ENCODE measurements around the gene FREY1. TPM values are rescaled to one million over a fixed set of nuclear protein-coding genes. Genes with fewer than 3 reads are reported as not detected.

FREY1 gene
- total and polyA plus RNA-seq, 5 donors from 2014 or later: 1.8 TPM; not detected in 4

DNA sequence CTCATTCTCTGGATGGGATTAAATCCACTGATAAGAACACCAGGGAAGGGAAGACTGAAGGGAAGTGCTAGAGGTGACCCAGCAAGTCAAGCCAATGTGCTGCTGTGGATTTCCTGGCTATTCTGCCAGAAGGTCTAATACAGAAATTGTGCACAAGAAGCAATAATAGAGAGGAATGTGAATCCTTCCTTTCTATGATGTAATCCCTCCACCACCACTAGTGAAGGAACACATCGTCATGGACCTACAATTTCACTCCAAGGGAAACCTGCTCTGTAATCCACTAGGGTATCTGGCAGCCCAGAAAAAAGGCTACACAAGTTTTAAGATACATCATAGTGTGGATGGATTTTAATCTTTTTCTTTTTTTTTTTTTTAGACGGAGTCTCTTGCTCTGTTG is 32.8 kb upstream of the FREY1 start:
- Mint-ChIP-seq H3K4me1 (no peaks in the 10 kb centered on the region), H3K27ac (no peak overlapping the region), H3K36me3 (peaks cover 41% of the 10 kb centered on the region), H3K4me3 (no peak overlapping the region), H3K27me3 (no peaks in the 10 kb centered on the region), H3K9me3 (no peaks in the 10 kb centered on the region)
- no peak overlapping the region for H3K27ac ChIP-seq (ENCODE audit: insufficient read depth, low read length, poor library complexity, severe bottlenecking)
- ATAC-seq (ENCODE audit: low read depth in 2 of 2): no peak
- no peaks in the 10 kb centered on the region for H3K27me3 ChIP-seq (ENCODE audit: control insufficient read depth, insufficient read depth, low read length)
- no peak for DNase-seq
- H3K4me1 ChIP-seq (ENCODE audit: control insufficient read depth, insufficient read depth, low read length, poor library complexity, severe bottlenecking): no peaks in the 10 kb centered on the region
- H3K9me3 ChIP-seq (ENCODE audit: control insufficient read depth in 2 of 2, low read length in 2 of 2): no peaks in the 10 kb centered on the region
- H3K4me3 ChIP-seq (ENCODE audit: low read depth, low read length): no peak overlapping the region
- peaks cover 61% of the 10 kb centered on the region for H3K36me3 ChIP-seq (ENCODE audit: control insufficient read depth, insufficient read depth, low read length)

DNA sequence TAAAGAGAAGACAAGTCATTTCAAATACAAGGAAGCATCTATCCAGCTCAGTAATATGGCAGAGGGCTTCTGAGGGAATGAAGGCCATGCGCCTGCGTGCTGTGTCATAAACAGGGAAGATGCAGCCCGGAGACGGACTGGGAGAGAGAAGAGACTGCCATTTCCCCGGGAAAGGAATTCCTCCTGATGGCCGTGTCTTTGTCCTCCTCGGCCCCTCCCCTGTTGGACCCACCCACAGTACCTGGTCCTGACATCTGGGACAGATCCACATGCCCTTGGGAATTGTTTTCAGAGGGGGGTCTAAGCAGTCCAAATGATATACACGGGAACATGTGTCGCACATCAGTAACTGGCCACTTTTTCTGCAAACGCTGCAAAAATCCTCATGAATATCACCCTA is 30.8 kb upstream of the FREY1 start:
- Mint-ChIP-seq H3K27me3 (no peaks in the 10 kb centered on the region), H3K27ac (no peak overlapping the region), H3K9me3 (no peaks in the 10 kb centered on the region), H3K4me1 (no peaks in the 10 kb centered on the region), H3K4me3 (no peak overlapping the region), H3K36me3 (peaks cover 33% of the 10 kb centered on the region)
- Histone ChIP-seq H3K27me3 (ENCODE audit: control insufficient read depth, insufficient read depth, low read length) (no peaks in the 10 kb centered on the region), H3K4me1 (ENCODE audit: control insufficient read depth, insufficient read depth, low read length, poor library complexity, severe bottlenecking) (no peaks in the 10 kb centered on the region), H3K9me3 (ENCODE audit: control insufficient read depth in 2 of 2, low read length in 2 of 2) (no peaks in the 10 kb centered on the region), H3K36me3 (ENCODE audit: control insufficient read depth, insufficient read depth, low read length) (peaks cover 67% of the 10 kb centered on the region), H3K27ac (ENCODE audit: insufficient read depth, low read length, poor library complexity, severe bottlenecking) (no peak overlapping the region), H3K4me3 (ENCODE audit: low read depth, low read length) (no peak overlapping the region)
- no peak for ATAC-seq (ENCODE audit: low read depth in 2 of 2)
- no peak for DNase-seq

DNA sequence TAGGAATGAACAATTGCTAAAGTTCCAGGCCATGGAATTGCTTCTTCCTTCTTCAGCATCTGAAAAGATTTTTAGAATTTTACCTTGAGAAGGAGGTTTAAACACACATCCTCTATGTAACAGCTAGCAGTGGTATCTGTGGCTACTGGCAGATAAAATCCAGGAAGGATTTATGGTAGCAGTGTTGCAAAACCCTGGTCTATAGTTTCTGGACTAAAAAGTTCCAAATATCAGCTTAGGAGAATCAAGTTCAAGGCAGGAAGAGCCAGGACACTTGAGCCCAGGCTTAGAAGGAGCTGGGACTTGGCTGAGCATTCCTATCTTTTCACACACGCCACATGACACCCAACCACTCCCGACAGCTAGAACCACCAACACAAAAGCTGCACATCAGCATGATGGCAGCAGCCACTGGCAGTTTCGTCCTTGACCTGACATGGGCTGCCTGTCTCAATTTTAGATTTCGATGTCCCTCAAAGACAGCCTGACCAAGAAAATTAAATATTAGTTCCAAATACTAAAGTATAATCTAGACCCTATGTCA is 29.5 kb upstream of the FREY1 start:
- Histone ChIP-seq H3K27me3 (ENCODE audit: control insufficient read depth, insufficient read depth, low read length) (no peaks in the 10 kb centered on the region), H3K4me1 (ENCODE audit: control insufficient read depth, insufficient read depth, low read length, poor library complexity, severe bottlenecking) (peaks cover 2% of the 10 kb centered on the region), H3K36me3 (ENCODE audit: control insufficient read depth, insufficient read depth, low read length) (peaks cover 59% of the 10 kb centered on the region), H3K9me3 (ENCODE audit: control insufficient read depth in 2 of 2, low read length in 2 of 2) (no peaks in the 10 kb centered on the region), H3K4me3 (ENCODE audit: low read depth, low read length) (no peak overlapping the region), H3K27ac (ENCODE audit: insufficient read depth, low read length, poor library complexity, severe bottlenecking) (no peak overlapping the region)
- Mint-ChIP-seq H3K36me3 (peaks cover 28% of the 10 kb centered on the region), H3K4me1 (peaks cover 0 to 5% (median 3%) of the 10 kb centered on the region in 4 donors), H3K9me3 (no peaks in the 10 kb centered on the region), H3K27ac (no peak overlapping the region), H3K27me3 (no peaks in the 10 kb centered on the region), H3K4me3 (no peak overlapping the region)
- no peak for DNase-seq
- ATAC-seq (ENCODE audit: low read depth in 2 of 2): no peak

DNA sequence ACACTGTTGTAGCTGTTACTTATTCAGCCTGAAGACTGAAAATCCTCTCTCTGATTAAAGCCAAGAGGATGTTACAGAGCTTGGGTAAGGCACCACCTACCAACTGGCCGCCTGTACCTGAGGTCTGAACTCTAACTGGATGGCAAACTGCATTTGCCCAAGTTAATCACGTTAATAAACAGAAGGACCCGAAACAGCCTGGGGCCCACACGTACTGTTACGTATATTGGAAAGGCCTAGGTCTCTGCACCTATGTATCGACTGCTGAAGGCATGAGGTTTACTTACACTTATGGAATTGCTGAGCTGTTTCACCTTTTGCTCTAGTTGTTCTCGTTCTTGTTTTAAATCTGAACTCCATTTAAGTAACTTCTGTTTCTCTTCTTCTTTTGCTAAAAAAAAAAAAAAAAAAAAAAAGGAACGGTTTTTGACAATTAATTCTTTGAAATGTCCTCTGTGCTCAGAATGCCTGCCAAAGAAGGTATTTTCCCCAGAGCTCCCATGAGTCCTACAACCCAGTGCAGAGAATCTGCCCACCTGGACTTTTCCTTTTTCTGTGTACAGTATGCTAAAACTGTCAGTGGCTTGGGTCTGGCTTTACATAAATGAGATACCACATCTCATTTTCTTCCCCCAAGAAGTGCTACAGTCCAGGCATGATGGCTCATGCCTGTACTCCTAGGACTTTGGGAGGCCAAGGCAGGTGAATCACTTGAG is 28.4 kb upstream of the FREY1 start:
- H3K27me3 ChIP-seq (ENCODE audit: control insufficient read depth, insufficient read depth, low read length): no peaks in the 10 kb centered on the region
- H3K36me3 ChIP-seq (ENCODE audit: control insufficient read depth, insufficient read depth, low read length): peaks cover 52% of the 10 kb centered on the region
- H3K4me1 Mint-ChIP-seq: peaks cover 0 to 15% (median 9%) of the 10 kb centered on the region in 4 donors
- H3K9me3 ChIP-seq (ENCODE audit: control insufficient read depth in 2 of 2, low read length in 2 of 2): no peaks in the 10 kb centered on the region
- no peak overlapping the region for H3K4me3 ChIP-seq (ENCODE audit: low read depth, low read length)
- DNase-seq (no peak), ATAC-seq (ENCODE audit: low read depth in 2 of 2) (no peak)
- no peak overlapping the region for H3K27ac ChIP-seq (ENCODE audit: insufficient read depth, low read length, poor library complexity, severe bottlenecking)
- H3K9me3 Mint-ChIP-seq: no peaks in the 10 kb centered on the region
- peaks cover 25% of the 10 kb centered on the region for H3K36me3 Mint-ChIP-seq
- no peak overlapping the region for H3K27ac Mint-ChIP-seq
- H3K27me3 Mint-ChIP-seq: no peaks in the 10 kb centered on the region
- no peak overlapping the region for H3K4me3 Mint-ChIP-seq
- peaks cover 13% of the 10 kb centered on the region for H3K4me1 ChIP-seq (ENCODE audit: control insufficient read depth, insufficient read depth, low read length, poor library complexity, severe bottlenecking)

DNA sequence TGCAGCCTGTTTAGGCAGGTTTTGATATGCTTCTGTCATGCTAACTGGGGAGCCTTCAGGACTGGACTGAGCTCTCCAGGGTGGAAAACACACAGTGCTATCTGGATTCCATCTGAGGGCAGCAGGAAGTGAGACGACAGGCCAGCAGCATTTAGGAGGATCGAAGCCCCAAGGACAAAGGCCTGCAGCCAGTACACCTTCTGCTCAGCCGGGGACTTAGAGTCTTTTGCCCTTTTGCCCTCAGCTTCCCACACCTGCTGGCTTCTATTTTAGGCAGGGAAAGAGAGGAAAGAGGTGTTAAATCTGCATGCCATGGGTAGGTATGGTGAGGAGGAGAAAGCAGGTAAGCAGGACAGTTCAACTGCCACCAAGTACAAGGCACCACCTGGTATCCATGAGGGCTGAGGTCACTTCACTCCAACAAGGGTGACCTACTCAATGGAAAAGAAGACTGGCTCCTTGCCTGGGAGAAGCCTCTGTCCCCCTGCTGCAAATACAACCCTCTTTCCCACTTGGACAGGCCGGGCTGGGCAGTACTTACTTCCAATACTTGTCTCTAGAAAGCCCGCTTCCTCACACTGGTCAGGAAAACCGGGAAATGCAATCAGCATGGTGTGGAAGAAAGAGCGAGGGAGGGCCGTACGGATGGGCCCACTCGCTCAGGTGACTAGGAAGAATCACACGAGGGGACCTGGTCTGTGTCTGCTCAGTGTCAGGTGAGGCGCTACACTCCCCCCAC is 27.7 kb upstream of the FREY1 start:
- peaks cover 52% of the 10 kb centered on the region for H3K36me3 ChIP-seq (ENCODE audit: control insufficient read depth, insufficient read depth, low read length)
- Mint-ChIP-seq H3K4me1 (peaks cover 5 to 22% (median 17%) of the 10 kb centered on the region in 4 donors), H3K27ac (no peak overlapping the region), H3K36me3 (peaks cover 29% of the 10 kb centered on the region), H3K4me3 (no peak overlapping the region), H3K27me3 (no peaks in the 10 kb centered on the region), H3K9me3 (no peaks in the 10 kb centered on the region)
- no peak for DNase-seq
- no peaks in the 10 kb centered on the region for H3K9me3 ChIP-seq (ENCODE audit: control insufficient read depth in 2 of 2, low read length in 2 of 2)
- ATAC-seq (ENCODE audit: low read depth in 2 of 2): no peak
- H3K4me3 ChIP-seq (ENCODE audit: low read depth, low read length): no peak overlapping the region
- H3K27ac ChIP-seq (ENCODE audit: insufficient read depth, low read length, poor library complexity, severe bottlenecking): no peak overlapping the region
- no peaks in the 10 kb centered on the region for H3K27me3 ChIP-seq (ENCODE audit: control insufficient read depth, insufficient read depth, low read length)
- H3K4me1 ChIP-seq (ENCODE audit: control insufficient read depth, insufficient read depth, low read length, poor library complexity, severe bottlenecking): peaks cover 20% of the 10 kb centered on the region

DNA sequence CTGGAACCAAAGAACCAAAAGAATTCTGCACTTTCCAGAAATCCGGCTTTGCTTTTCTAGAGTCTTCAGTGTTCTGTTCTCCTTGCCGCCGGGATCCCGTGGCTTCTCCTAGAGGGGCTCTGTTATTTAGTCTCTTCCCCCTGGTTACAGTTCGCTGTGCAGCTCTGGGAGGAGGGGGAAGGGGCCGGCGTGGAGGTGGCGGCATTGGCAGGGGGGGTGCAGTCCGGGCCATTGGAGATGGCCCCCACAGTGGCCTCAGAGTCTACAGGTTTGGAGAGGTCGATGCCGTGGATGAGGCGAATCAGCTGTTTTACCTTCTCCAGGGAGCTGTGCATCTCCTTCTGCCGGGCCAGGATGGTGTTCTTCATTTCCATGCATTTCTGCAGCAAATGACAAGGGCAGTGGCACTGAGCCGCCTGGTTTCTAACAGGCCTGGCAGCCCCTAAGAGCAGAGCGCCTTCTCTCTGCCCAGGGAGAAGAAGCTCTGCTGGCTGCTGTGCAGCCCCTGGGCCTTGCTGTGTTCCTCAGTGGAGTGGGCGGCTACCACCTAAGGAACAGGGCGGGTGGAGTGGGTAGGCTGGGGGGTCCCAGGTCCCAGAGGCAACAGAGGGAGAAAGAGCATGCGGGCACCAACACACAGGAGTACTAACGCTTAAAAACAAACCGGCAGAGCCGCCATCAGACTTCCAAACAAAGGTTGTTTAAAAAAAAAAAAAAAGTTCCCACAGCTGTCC is 26.9 kb upstream of the FREY1 start:
- Histone ChIP-seq H3K4me3 (ENCODE audit: low read depth, low read length) (no peak overlapping the region), H3K9me3 (ENCODE audit: control insufficient read depth in 2 of 2, low read length in 2 of 2) (no peaks in the 10 kb centered on the region), H3K36me3 (ENCODE audit: control insufficient read depth, insufficient read depth, low read length) (peaks cover 52% of the 10 kb centered on the region), H3K27me3 (ENCODE audit: control insufficient read depth, insufficient read depth, low read length) (no peaks in the 10 kb centered on the region), H3K27ac (ENCODE audit: insufficient read depth, low read length, poor library complexity, severe bottlenecking) (no peak overlapping the region), H3K4me1 (ENCODE audit: control insufficient read depth, insufficient read depth, low read length, poor library complexity, severe bottlenecking) (peaks cover 28% of the 10 kb centered on the region)
- ATAC-seq (ENCODE audit: low read depth in 2 of 2) (no peak), DNase-seq (no peak)
- Mint-ChIP-seq H3K4me1 (peaks cover 6 to 28% (median 20%) of the 10 kb centered on the region in 4 donors), H3K9me3 (no peaks in the 10 kb centered on the region), H3K4me3 (no peak overlapping the region), H3K36me3 (peaks cover 29% of the 10 kb centered on the region), H3K27ac (no peak overlapping the region), H3K27me3 (no peaks in the 10 kb centered on the region)

DNA sequence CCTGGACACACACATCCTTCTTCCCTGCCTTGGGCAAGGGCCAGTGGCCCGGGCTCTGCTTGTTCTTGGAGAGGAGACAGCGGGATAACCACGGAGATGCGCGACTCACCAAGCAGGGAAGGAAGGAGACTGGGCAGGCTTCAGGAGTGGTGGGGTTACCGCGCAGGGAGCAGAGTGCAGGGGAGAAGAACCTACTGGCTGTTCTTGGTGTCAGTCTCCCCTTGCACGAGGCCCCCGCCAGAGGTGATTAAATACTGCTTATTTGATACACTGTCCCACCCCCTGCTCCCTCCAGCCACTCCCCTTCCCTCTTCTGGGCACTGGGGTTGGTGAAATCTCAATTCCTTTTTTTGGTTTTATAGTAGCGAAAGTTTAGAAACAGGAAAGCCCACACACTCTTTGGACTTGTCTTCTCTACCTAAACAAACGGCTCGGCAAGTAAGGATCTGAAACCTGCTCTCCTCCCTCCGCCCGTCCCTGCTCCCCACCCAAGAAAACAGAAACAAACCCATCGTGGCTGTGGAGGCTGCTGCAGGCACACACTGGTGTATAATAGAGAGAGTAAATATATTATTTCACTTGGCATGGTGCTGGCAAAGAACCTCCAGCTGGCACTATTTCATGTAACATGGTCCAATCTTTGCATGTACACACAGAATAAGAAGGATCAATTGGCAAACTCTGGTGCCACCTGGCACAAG is 26.2 kb upstream of the FREY1 start:
- ATAC-seq (ENCODE audit: low read depth in 2 of 2) (peak in 1 of 2 donors; percentile 7), DNase-seq (no peak)
- Mint-ChIP-seq H3K27me3 (no peaks in the 10 kb centered on the region), H3K27ac (peak overlapping the region in 1 of 3 donors; percentile 85), H3K4me1 (peaks cover 6 to 34% (median 20%) of the 10 kb centered on the region in 4 donors), H3K36me3 (peaks cover 26% of the 10 kb centered on the region), H3K4me3 (peak overlapping the region in 1 of 4 donors; percentile 15), H3K9me3 (no peaks in the 10 kb centered on the region)
- H3K27me3 ChIP-seq (ENCODE audit: control insufficient read depth, insufficient read depth, low read length): no peaks in the 10 kb centered on the region
- H3K4me3 ChIP-seq (ENCODE audit: low read depth, low read length): no peak overlapping the region
- H3K4me1 ChIP-seq (ENCODE audit: control insufficient read depth, insufficient read depth, low read length, poor library complexity, severe bottlenecking): peaks cover 29% of the 10 kb centered on the region
- H3K36me3 ChIP-seq (ENCODE audit: control insufficient read depth, insufficient read depth, low read length): peaks cover 49% of the 10 kb centered on the region
- H3K9me3 ChIP-seq (ENCODE audit: control insufficient read depth in 2 of 2, low read length in 2 of 2): no peaks in the 10 kb centered on the region
- no peak overlapping the region for H3K27ac ChIP-seq (ENCODE audit: insufficient read depth, low read length, poor library complexity, severe bottlenecking)
